Measurements from ENCODE around the gene PRDM5.

DNA sequence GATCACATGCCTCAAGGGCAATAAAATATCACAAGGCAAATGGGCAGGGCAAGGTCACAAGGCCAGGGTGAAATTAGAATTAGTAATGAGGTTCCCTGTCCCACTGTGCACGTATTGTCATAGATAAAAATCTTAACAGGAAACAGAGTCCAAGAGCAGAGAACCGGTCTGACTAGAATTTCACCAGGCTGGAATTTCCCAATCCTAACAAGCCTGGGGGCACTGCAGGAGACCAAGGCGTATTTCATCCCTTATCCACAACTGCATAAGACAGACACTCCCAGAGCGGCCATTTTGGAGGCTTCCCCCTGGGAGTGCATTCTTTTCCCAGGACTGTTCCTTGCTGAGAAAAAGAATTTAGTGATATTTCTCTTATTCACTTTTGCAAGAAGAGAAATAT, 25.9 kb upstream of the PRDM5 start:
- TF ChIP-seq EP300 (IDR thresholded peaks at IDR 0.05; ENCODE audit: low read length), result no peak
- TF ChIP-seq ESRRA (IDR thresholded peaks at IDR 0.05; ENCODE audit: borderline replicate concordance, low read depth), result no peak
- no peak for TF ChIP-seq SP1 (CRISPR knock-in tag; IDR thresholded peaks at IDR 0.05)
- TF ChIP-seq JUNB (CRISPR knock-in tag; conservative IDR thresholded peaks at IDR 0.05), result no peak
- no peak for TF ChIP-seq ZNF561 (CRISPR knock-in tag; conservative IDR thresholded peaks at IDR 0.05)
- TF ChIP-seq, protein P1, sequence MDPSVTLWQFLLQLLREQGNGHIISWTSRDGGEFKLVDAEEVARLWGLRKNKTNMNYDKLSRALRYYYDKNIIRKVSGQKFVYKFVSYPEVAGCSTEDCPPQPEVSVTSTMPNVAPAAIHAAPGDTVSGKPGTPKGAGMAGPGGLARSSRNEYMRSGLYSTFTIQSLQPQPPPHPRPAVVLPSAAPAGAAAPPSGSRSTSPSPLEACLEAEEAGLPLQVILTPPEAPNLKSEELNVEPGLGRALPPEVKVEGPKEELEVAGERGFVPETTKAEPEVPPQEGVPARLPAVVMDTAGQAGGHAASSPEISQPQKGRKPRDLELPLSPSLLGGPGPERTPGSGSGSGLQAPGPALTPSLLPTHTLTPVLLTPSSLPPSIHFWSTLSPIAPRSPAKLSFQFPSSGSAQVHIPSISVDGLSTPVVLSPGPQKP (CRISPR knock-in tag; IDR thresholded peaks at IDR 0.05), result no peak
- TF ChIP-seq CTCFL (IDR thresholded peaks at IDR 0.05; ENCODE audit: borderline replicate concordance, insufficient read depth, low read depth, low read length, poor library complexity, severe bottlenecking), result no peak
- no peak for TF ChIP-seq MTA1 (IDR thresholded peaks at IDR 0.05; ENCODE audit: borderline replicate concordance)
- TF ChIP-seq CHD4 (IDR thresholded peaks at IDR 0.05; ENCODE audit: insufficient read depth, insufficient replicate concordance, low read depth, low read length, poor library complexity, severe bottlenecking), result no peak
- TF ChIP-seq BHLHE40 (IDR thresholded peaks at IDR 0.05; ENCODE audit: low read length), result no peak
- TF ChIP-seq CHD1 (IDR thresholded peaks at IDR 0.05; ENCODE audit: low read length), result no peak
- no peak for TF ChIP-seq RAD21 (CRISPR knock-in tag; conservative IDR thresholded peaks at IDR 0.05 in 1 of 2, IDR thresholded peaks at IDR 0.05 in 1 of 2)
